SH-SY5Y (cell line): ENCODE results near the gene HRH4.

Experiments used
- GATA2 ChIP-seq: IDR thresholded peaks from 2 replicates; pipeline ENCODE4 v1.6.1; 2011; ENCODE audit warnings: mild to moderate bottlenecking, low read depth, low read length
- GATA3 ChIP-seq: IDR thresholded peaks from 2 replicates; pipeline ENCODE4 v1.6.1; 2011; ENCODE audit warnings: low read depth, mild to moderate bottlenecking, low read length, moderate library complexity

GRCh38 chr18:24500217-24500616, 39.8 kb downstream of the HRH4 start:
- TF ChIP-seq GATA2 (no peak), GATA3 (no peak)
